GM18511 (cell line): Measurements from ENCODE around the gene MYBPHL.

Experiments used
- ATAC-seq: cut with Tn5 transposase; IDR thresholded peaks from one replicate; pipeline ENCODE4 v1.9.1; 2021; ENCODE audit warnings: mild to moderate bottlenecking, moderate library complexity; ENCODE audit not compliant: unreplicated experiment

MYBPHL gene, protein sequence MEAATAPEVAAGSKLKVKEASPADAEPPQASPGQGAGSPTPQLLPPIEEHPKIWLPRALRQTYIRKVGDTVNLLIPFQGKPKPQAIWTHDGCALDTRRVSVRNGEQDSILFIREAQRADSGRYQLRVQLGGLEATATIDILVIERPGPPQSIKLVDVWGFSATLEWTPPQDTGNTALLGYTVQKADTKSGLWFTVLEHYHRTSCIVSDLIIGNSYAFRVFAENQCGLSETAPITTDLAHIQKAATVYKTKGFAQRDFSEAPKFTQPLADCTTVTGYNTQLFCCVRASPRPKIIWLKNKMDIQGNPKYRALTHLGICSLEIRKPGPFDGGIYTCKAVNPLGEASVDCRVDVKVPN

DNA sequence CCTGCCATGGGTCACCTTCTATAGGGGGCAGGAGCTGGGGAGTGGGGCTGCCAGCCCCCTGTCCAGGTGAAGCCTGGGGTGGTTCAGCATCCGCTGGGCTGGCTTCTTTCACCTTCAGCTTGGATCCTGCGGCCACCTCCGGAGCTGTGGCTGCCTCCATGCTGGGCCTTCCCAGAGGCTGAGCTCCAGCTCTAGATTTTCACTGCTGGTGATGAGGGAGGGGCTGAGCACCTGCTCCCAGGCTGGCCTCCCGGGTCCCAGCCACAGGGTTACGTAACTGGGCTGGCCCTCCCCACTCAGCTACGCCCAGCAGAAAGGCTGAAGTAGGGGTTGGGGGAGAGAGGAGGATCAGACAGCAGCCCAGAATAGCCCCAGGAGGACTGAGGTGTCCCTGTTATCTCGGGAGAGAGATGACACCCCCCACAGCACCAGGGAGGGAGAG is at the start of gene MYBPHL:
Gene MYBPHL, minus strand, starts transcription at position 180 of the 442 bp plus-strand sequence. Its CDS starts 20 bp downstream, at position 160.
- ATAC-seq = no peak

DNA sequence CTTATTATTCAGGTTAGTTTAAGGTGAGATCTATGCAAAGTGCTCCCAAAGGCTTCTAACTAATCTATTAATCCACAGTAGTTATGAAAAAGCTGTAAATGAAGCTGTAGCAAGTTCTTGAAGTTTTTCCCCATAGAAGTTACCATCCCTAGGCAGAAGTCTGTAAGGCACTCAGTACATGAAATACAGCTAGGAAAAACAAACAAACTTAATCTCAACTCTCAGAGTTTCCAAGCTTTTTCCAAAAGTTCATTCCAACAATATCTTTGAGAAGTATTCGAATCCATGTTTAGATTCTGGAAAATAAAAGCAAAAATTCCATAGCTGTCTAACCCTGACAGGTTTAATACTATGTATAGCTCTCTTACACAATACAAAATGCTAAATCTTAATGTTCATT is 49.7 kb upstream of the MYBPHL start:
- ATAC-seq = no peak

DNA sequence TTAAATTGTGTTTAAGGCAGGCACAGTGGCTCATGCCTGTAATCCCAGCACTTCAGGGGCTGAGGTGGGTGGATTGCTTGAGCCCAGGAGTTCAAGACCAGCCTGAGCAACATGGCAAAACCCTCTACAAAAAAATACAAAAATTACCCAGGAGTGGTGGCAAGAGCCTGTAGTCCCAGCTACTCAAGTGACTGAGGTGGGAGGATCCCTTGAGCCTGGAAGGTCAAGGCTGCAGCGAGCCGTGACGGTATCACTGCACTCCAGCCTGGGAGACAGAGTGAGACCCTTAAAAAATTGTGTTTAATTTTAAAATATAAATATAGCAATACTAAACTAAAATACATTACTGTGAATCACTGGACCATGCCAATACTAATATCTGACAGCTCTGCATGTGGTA is 48.1 kb upstream of the MYBPHL start:
- ATAC-seq = no peak

DNA sequence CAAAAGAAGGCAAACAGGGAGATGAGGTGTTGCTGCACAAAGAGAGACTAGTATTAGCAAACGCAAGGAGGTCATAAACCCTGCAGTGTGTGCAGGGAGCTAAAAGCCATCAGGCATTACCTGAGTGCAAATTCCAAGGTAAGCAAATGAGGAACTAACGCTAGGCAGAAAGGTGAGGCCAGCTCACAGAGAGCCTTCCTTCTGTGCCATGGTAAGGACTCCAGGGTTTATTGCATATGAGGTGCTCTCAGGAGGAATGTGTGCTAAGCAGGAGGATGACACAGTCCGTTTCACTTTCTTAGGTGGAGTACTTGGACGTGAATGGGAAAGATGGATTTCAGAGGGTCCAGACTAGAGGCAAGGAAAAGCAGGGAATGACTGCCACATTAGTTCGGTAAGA is 44.6 kb upstream of the MYBPHL start:
- ATAC-seq = no peak

DNA sequence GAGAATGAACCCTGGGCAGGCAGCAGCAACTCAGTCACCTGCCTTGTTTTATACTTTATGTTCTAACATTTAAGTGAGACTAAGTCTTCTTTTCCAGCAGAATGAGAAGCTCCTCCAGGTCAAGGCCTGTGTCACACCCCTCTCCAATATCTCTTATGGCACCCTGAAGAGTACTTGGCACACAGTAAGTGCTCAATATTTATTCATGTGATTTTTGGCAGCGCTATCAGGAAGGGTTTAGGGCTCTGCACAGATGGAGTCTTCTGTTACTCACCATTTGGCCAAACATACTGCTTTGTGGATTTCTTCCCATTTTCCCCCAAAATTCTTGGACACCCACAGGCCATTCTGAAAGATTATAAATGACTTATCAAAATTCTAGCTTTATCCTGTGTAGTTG is 43.8 kb upstream of the MYBPHL start:
- ATAC-seq = no peak

DNA sequence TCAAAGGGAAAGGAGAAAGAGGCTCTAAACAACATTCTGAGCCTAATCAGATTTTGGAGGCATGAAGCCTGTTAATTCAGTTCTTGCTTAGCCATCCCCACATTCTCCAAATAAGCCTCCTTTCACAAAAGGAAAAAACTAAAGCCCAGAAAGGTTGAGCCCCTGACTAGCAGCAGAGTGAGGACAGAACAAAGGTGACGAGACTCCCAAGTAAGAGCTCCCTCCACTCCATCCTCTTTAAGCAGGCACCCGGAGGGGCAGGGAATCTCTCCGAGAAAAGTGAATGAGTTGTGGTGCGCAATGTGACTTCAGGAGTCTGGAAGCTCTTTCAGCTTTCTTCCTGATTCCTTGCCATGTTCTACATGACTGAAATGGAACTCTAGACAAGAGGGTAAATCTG is 43.4 kb upstream of the MYBPHL start:
- no peak for ATAC-seq

DNA sequence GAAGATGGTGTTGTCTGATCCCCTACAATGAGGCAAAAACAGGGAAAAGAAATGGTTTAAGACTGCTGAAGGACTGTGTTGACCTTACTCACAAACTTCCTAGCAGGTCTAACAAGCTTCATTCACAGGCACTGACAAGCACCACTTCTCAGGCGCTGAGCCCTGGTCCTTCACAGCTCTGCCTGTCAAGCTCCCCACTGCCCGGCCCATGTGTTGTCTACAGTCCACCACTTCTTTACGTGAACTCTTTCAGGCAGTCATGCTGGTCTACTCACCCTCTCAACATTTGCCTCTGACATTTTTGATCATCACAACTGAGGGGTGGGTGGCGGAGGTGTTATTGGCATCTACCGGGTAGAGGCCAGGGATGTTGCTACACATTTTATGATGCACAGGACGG is 40.7 kb upstream of the MYBPHL start:
- ATAC-seq = no peak

DNA sequence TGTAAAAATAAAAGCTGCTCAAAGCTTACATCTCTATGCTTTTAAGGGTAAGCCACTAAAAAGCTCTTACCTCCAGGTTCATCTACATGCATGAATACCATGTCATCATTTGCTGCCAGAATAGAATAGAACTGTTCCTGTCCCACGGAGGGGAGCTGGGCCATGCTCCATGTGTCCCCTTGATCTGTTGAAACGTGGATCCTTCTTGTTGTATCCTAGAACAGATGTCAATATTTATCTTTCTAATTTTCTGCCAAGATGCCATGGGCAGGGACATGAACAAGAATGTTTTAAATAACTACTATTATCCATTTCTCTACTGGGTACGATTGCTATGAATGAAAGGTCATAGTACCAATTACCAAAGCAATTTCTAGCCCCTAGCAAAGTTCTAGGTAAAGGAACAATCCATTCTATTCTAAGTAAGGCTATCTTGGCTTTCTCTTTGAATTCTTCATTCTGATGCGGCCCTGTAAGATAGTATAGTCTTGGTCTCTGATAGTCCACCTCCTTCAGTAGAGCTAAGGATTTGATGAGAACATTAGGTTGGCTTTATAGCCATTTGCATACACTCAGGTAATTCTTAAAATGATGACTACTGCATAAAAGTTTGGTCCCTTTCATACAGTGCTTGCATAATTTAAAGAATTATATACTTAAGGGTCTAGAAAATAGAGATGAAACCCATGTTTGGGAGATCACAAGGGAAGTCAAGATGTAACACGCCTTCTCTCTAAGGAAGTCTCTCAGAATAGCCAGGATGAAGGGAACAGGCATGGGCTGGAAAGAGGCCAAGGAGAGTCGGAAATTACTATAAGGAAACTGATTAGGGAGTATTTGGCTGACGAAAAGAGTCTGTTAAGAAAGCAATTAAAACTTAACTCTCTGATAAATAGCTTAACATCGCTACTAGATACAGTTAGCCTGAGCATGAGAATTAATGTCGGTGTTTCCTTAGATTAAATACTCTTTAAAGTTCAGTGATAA is 35.4 kb upstream of the MYBPHL start:
- no peak for ATAC-seq

DNA sequence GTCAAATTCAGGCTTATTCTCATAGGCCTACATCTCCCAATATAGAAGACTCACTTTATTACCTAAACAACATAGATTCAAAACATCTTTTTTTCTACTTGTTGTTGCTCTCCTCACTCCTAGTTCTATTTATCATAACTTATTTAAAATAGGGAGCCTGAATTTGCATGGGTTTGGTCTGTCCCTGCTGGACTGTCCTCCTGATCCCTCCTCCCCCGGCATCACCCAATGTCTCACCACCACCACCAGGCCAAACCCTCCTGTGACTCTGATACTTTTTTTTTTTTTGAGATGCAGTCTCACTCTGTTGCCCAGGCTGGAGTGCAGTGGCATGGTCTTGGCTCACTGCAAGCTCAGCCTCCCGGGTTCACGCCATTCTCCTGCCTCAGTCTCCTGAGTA is 31.8 kb upstream of the MYBPHL start:
- no peak for ATAC-seq

DNA sequence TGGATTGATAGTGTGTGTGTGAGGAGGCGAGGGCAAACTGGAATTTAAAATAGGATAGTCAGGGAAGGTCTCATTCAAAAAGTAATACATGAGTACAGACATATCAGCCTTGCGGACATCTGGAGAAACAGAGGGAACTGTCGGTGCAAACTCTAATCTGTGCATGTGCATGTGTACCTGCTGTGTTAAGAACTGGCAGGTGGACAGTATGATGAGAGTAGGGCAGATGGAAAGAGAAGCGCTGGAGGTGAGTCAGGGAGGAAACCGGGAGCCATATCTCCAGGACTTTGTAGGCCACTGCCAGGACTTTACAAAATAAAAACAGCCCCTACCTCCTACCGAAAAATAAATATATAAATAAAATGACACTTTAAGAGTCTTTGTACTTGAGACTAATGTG is 31.3 kb upstream of the MYBPHL start:
- ATAC-seq = no peak

DNA sequence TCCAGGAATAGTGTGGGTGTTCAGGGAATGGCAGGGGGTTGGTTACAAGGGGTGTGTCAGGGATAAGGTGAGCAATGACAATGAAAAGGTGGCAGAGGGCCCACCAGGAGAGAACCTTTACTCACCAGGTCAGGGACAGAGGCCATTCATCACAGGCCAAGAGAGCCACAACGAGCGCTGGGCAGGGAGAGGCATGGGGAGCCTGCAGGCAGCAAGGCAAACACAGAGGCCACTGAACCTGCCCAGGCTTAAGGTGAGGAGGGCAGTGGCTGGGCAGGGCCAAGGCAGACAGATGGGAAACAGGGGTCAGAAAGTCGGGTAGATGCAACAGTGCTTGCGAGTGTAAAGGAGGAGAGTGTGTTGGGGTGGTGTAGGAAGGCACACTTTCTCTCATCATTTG is 28.3 kb upstream of the MYBPHL start:
- ATAC-seq = no peak

DNA sequence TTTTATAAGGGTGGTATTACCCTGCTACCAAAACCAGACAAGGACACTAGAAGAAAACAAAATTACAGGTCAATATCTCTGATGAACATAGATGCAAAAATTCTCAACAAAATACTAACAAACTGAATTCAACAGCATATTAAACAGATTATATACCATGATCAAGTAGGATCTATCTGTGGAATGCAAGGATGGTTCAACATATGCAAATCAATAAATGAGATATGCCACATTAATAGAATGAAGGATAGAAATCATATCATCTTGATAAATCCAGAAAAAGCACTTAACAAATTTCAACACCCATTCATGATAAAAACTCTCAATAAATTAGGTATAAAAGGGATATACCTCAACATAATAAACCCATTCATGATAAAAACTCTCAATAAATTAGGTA is 24.3 kb upstream of the MYBPHL start:
- no peak for ATAC-seq

DNA sequence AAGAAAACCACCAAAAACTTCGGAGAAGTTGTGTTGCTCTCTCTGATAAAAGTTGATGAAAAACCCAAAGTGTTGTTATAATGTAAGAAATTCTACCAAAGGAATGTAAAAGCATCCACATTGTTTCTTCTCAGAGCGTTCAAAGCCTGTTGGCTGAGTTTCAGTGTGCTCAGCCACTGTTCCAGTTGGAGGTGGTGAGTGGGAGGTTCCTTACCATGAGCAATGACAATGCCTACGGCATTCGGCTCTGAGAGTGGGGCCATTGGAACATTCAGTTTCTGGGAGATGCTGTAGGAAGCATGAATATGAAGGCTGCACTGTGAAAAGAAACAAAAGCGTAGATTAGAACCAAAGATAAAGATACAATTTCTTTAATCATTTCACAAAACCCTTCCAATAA is 20.5 kb upstream of the MYBPHL start:
- no peak for ATAC-seq

DNA sequence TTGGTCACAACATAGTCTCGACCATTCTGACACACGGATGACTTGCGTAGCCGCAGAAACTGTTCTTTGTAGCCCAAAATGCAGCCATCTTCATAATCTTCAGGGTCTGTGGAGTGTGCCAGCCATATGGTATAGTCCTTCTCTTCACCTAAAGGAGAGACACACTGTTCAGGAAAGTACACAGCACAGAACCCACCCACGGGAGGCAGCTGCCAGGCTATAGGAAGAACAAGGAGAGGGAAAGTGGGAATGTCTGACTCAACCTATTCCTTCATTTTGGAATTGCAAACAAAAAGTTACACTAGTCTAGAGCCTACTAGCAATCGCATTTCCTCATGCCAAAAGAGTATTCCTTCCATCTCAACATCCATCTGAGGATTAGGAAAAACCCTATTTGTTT is 16.2 kb upstream of the MYBPHL start:
- no peak for ATAC-seq

DNA sequence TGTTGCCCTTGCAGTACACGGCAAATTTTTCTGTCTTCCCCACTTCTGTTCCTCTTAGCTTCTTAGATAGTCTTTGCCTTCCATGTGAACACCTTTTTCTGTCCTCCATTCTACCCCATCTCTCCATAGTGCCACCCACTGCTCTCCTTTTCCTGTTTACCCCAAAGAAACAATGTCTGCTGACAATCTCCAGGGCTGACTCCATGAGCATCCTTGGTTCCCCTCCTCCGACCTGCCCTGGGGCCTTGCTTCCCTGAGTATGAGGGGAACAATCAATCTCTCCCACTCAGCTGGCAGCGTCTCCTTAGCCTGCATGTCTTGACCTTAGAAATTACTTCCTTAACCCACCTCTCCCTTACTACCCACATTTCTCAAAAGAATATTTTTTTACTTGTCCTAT is 12.3 kb upstream of the MYBPHL start:
- ATAC-seq = no peak

DNA sequence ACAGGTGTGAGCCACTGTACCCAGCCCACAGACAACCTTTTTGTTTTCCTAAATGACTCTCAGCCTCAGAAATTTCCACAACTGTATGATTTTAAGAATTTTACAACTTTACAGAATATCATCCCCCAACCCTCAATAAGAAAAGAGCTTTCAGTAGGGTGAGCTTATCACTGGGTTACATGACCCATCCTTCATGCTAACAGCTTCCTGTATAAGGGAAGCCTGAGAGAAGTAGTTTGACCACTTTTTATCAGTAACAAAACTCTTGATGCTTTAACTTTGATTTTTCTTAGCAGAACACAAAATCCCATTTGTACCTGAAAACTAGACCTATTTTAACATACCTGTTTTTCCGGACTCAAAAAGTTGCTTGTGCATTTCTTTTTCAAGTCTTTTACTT is 9.7 kb upstream of the MYBPHL start:
- no peak for ATAC-seq

DNA sequence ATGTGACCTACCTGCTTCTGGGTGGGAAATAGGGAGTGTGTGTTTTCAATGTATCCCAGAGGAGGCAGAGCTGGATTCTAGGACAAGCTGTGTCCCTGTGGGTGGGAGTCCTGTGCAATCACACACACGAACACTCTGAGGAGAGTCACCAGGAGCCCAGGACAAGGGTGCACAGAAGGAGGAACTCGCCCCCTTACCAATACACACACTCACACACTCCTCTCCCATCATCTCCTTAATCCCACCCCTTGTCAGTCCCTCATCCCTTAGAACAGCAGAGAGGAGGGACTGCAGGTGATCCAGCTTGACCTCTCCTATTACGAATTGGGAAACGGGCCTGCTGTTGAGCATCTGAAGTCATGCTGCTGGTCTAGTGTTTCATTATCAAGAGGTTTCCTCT is 8.5 kb upstream of the MYBPHL start:
- no peak for ATAC-seq

DNA sequence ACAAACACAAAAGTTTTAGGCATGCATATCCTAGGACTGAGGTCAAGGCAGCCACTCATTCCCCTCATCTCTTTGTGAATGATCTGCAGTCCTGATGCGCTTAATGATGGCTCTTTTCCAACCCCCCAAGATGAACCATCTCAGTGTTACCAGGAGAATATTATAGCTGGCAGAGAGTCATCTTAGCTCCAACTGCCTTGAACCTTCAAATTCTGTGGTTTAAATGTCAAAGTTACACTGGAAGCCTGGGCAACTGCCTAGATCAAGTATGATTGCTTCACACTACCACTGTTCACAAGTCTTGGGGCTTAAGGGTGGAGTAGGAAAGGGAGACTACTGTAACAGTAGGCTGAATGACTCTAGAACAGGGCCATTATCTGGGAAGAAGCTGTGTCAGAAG is 8.0 kb upstream of the MYBPHL start:
- no peak for ATAC-seq

DNA sequence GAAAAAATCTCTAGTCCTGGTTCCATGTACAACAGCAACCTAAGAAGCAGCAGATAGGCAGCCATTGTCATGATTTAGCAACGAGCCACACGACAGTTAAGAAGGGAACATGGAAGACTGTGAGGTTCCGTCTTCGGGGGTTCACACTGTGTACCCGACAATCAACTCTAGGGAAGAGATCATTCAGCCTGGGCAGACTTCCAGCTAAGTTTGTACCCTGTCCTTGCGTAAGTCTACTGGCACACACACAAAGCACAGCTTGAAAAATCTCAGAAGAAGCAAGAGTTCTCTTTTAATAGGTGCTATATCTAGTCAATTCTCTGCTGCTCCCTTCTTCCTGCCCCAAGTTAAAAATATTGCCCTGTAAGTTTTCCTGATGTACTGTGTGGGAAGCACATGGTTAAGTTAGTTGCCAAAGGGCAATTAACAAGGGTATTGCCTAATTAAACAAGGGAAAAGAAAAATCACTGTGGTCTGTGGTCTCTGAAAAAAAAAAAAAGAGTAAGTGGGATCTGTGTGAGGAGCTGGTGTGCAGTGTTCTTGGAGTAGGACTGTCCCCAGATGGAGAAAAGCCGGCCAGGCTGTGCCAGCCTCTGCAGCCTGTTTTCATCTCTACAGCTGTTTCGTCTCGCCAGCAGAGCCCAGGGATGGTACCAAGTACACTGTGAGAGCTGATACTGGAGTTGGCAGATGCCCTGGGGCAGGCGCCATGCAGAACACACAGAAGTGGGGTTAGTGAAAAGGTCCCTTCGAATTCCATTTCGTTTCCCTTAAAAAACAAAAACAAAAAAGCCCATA is 6.4 kb upstream of the MYBPHL start:
- ATAC-seq = no peak

DNA sequence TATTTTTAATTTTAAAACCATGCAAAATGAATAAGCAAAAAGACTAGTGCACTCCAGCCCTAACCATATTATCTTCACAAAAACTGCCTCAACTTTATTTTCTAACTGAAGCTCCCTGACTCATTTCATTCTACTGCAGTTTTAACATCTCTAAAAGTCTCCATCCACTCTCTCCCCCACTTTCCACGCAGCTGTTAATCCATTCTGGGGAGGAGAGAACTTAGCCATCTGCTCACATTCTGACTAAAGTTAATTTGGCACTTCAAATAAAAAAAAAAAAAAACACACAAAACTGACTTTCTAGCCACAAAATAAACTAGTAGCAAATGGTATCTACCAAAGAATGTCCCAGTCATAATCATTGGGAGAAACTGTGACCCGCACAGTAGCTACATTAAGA is 5.4 kb upstream of the MYBPHL start:
- no peak for ATAC-seq

DNA sequence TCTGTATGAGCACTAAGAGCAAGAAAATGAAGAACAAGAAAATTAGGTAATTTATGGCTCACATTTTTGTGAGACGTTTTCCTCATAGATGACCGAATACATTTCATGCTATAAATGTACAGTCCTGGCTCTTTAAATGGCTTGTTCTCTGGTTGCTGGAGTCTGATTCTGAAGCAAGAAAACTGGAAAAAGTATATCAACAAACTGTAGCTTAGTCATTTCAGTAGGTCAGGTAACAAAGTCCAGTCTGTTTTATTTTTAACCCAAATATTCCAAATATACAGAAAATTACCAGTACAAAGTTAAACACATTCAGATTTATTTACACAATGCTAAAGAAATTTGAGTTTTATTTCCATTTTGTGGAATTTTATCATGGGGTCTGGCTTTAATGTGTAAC is 2.5 kb upstream of the MYBPHL start:
- ATAC-seq = no peak
